A549 (cell line): ENCODE results near the gene CHID1. TPM values are rescaled to one million over a fixed set of nuclear protein-coding genes. Genes with fewer than 3 reads are reported as not detected.
A peak's percentile ranks its signal among the peaks of the same experiment; 100 is the strongest.

Experiments used
- ATAC-seq, 2 experiments: fragments of 200-7000 bp in 1 of 2; fragments of >200 bp in 1 of 2; cut with Nextera tagmentation in 1 of 2; cut with Tn5 transposase in 1 of 2; 3 replicates each; pipeline versions ENCODE4 v1.8.0 to v1.9.1; 2018 to 2020; ENCODE audit warnings: mild to moderate bottlenecking in 1 of 2, moderate library complexity in 1 of 2
- CTCF ChIA-PET: fragments of 300-600 bp; sonication (Branson Sonifier 250); formaldehyde crosslinking; extraction: SDS; loops from one replicate; lab custom pipeline; 2021; ENCODE audit warnings: antibody characterized with exemption, inconsistent platforms; lab: Yijun Ruan, JAX
- POLR2A ChIA-PET: fragments of 350-600 bp; formaldehyde crosslinking; extraction: SDS; loops from one replicate; lab custom pipeline; 2021; ENCODE audit warnings: antibody characterized with exemption, inconsistent platforms; lab: Yijun Ruan, JAX
- DNase-seq, 2 experiments: peaks; one replicate each; pipeline versions ENCODE4 v3.0.0 to v3.0.0-alpha.2; 2011 to 2016; ENCODE audit warnings: low read depth in 1 of 2, low spot score in 1 of 2
- FAIRE-seq: peaks from 2 replicates; lab custom pipeline; 2011; peaks lifted over from hg19 to GRCh38; lab: Jason Lieb, UNC
- H3K27ac ChIP-seq, 2 experiments: fragments of >200 bp; sonication (Bioruptor Twin); formaldehyde crosslinking; 3 replicates each; pipeline ENCODE4 v1.5.1; 2016 to 2017
- H3K4me1 ChIP-seq: fragments of >200 bp; sonication (Bioruptor Twin); formaldehyde crosslinking; 3 replicates; pipeline ENCODE4 v1.6.1; 2016
- H3K4me2 ChIP-seq: fragments of >200 bp; sonication (Bioruptor Twin); formaldehyde crosslinking; 3 replicates; pipeline ENCODE4 v1.6.1; 2016
- H3K4me3 ChIP-seq: fragments of >200 bp; sonication (Bioruptor Twin); formaldehyde crosslinking; 3 replicates; pipeline ENCODE4 v1.5.1; 2016
- H3K9me3 ChIP-seq: fragments of >200 bp; sonication (Bioruptor Twin); formaldehyde crosslinking; 3 replicates; pipeline ENCODE4 v1.6.1; 2016
- BCL3 ChIP-seq: fragments of >200 bp; sonication (Bioruptor Twin); formaldehyde crosslinking; IDR thresholded peaks from 3 replicates; pipeline ENCODE4 v1.6.1; 2016
- CEBPB ChIP-seq, 2 experiments: fragments of >200 bp in 1 of 2; sonication (Bioruptor Twin) in 1 of 2; formaldehyde crosslinking in 1 of 2; IDR thresholded peaks; 2 replicates each; pipeline ENCODE4 v1.6.1; 2012 to 2016
- E2F6 ChIP-seq: IDR thresholded peaks from 2 replicates; pipeline ENCODE4 v1.6.1; 2012; ENCODE audit warnings: low read depth, borderline replicate concordance
- EHF ChIP-seq: fragments of 250-450 bp; sonication (Bioruptor Pico); IDR thresholded peaks from 2 replicates; pipeline ENCODE4 v1.5.0; 2020; ENCODE audit warnings: mild to moderate bottlenecking
- EHMT2 ChIP-seq: fragments of 200-600 bp; sonication (generic); IDR thresholded peaks from 2 replicates; pipeline ENCODE4 v1.6.1; 2016; ENCODE audit warnings: antibody characterized with exemption, low read depth, mild to moderate bottlenecking, moderate library complexity
- ESRRA ChIP-seq: fragments of 150-350 bp; IDR thresholded peaks from 2 replicates; pipeline ENCODE4 v1.6.1; 2014; ENCODE audit warnings: mild to moderate bottlenecking, low read length, borderline replicate concordance
- FOSB ChIP-seq: fragments of 250-450 bp; sonication (Bioruptor Pico); IDR thresholded peaks from 2 replicates; pipeline ENCODE4 v1.5.0; 2020; ENCODE audit warnings: mild to moderate bottlenecking, moderate library complexity
- FOSL2 ChIP-seq, 2 experiments: fragments of 450-650 bp in 1 of 2; fragments of >200 bp in 1 of 2; sonication (Bioruptor Twin) in 1 of 2; formaldehyde crosslinking; IDR thresholded peaks; 2 replicates each; pipeline versions ENCODE4 v1.5.0 to v1.6.1; 2016 to 2020; ENCODE audit warnings: mild to moderate bottlenecking in 1 of 2, moderate library complexity in 1 of 2
- HOXB13 ChIP-seq: fragments of 250-450 bp; sonication (Bioruptor Pico); IDR thresholded peaks from 2 replicates; pipeline ENCODE4 v1.5.0; 2020; ENCODE audit warnings: low read depth, mild to moderate bottlenecking, moderate library complexity
- HOXB5 ChIP-seq: fragments of 250-450 bp; sonication (Bioruptor Pico); IDR thresholded peaks from 2 replicates; pipeline ENCODE4 v1.5.0; 2020; ENCODE audit warnings: mild to moderate bottlenecking, moderate library complexity
- JUN ChIP-seq, 2 experiments: fragments of >200 bp; sonication (Bioruptor Twin); formaldehyde crosslinking; IDR thresholded peaks; 2 replicates in 1 of 2; 3 replicates in 1 of 2; pipeline ENCODE4 v1.6.1; 2016 to 2017
- KDM1A ChIP-seq: fragments of 200-600 bp; sonication (generic); IDR thresholded peaks from 2 replicates; pipeline ENCODE4 v1.6.1; 2016; ENCODE audit warnings: low read depth, mild to moderate bottlenecking
- MAFK ChIP-seq: fragments of 450-650 bp; IDR thresholded peaks from 2 replicates; pipeline ENCODE4 v1.6.1; 2014; ENCODE audit not compliant: partially characterized antibody
- MAX ChIP-seq: IDR thresholded peaks from 2 replicates; pipeline ENCODE4 v1.6.1; 2012
- MAZ ChIP-seq: fragments of 150-350 bp; IDR thresholded peaks from 2 replicates; pipeline ENCODE4 v1.6.1; 2014; ENCODE audit warnings: antibody characterized with exemption, low read depth, low read length, borderline replicate concordance
- MYC ChIP-seq: IDR thresholded peaks from 2 replicates; pipeline ENCODE4 v1.6.1; 2012; ENCODE audit warnings: mild to moderate bottlenecking, inconsistent platforms, low read length, improper control_type of control experiment, borderline replicate concordance
- NR3C1 ChIP-seq: fragments of >200 bp; sonication (Bioruptor Twin); formaldehyde crosslinking; IDR thresholded peaks from 3 replicates; pipeline ENCODE4 v1.6.1; 2017
- POLR2AphosphoS2 ChIP-seq: conservative IDR thresholded peaks from 2 replicates; pipeline ENCODE4 v1.6.1; 2012; ENCODE audit warnings: low read length, improper control_type of control experiment, inconsistent platforms
- RARB ChIP-seq: fragments of 250-450 bp; sonication (Bioruptor Pico); IDR thresholded peaks from 2 replicates; pipeline ENCODE4 v1.8.0; 2021; ENCODE audit warnings: mild to moderate bottlenecking, moderate library complexity
- REST ChIP-seq: fragments of 200-600 bp; sonication (generic); IDR thresholded peaks from 2 replicates; pipeline ENCODE4 v1.6.1; 2016; ENCODE audit warnings: antibody characterized with exemption, mild to moderate bottlenecking, moderate library complexity
- RNF2 ChIP-seq: fragments of 200-600 bp; sonication (generic); IDR thresholded peaks from 2 replicates; pipeline ENCODE4 v1.6.1; 2016; ENCODE audit warnings: low read depth, mild to moderate bottlenecking, antibody characterized with exemption, moderate library complexity, borderline replicate concordance
- SMC3 ChIP-seq: fragments of >200 bp; sonication (Bioruptor Twin); formaldehyde crosslinking; IDR thresholded peaks from 3 replicates; pipeline ENCODE4 v1.6.1; 2018; ENCODE audit warnings: inconsistent platforms
- SREBF2 ChIP-seq: fragments of 450-650 bp; IDR thresholded peaks from 2 replicates; pipeline ENCODE4 v1.6.1; 2014; ENCODE audit warnings: mild to moderate bottlenecking, moderate library complexity
- TFCP2L1 ChIP-seq: fragments of 250-450 bp; sonication (Bioruptor Pico); IDR thresholded peaks from 2 replicates; pipeline ENCODE4 v1.5.0; 2021; ENCODE audit warnings: mild to moderate bottlenecking
- TP53 ChIP-seq: fragments of 250-450 bp; sonication (Bioruptor Pico); IDR thresholded peaks from 2 replicates; pipeline ENCODE4 v1.5.0; 2021; ENCODE audit warnings: mild to moderate bottlenecking, moderate library complexity
- WGBS: methylation state at CpG from one replicate; pipeline ENCODE4 v1.1.6; 2017; ENCODE audit errors: missing lambda C conversion rate; 5-methylcytosine and 5-hydroxymethylcytosine counted together
- polyA plus RNA-seq, 4 experiments: library from polyadenylated mRNA; depleted of rRNA in 3 of 4; stranded (reverse); fragments of >200 nt; fragmentation: RNase III in 1 of 4; extraction: RNeasy Plus Mini Kit Qiagen cat#74134 plus additional on column Dnase treatment in 1 of 4; gene quantifications; 2 replicates in 3 of 4; 3 replicates in 1 of 4; pipeline ENCODE4 v1.2.3, GENCODE V29; 2011 to 2017

The CHID1 gene
- polyA plus RNA-seq, 2 of the 4 experiments (the other 2 are of a cell fraction) = 53.8 to 70.6 TPM

- peak; percentile 37; the same call in 1 of the 2 replicates for TF ChIP-seq E2F6
- TF ChIP-seq SMC3 = no peak
- peak; percentile 42 for TF ChIP-seq FOSB
- no peak for TF ChIP-seq EHF (CRISPR knock-in tag)
- TF ChIP-seq RARB (CRISPR knock-in tag) = peak; percentile 72; the same call in 1 of the 2 replicates
- 0 out of 3 replicates have a peak, but pooled peaks have one; percentile 39 for TF ChIP-seq BCL3
- no peak; the same call in 1 of the 2 replicates for TF ChIP-seq POLR2AphosphoS2
- peak; percentile 73 for TF ChIP-seq MAX
- no peak for TF ChIP-seq NR3C1
- TF ChIP-seq EHMT2 = no peak
- peak in 1 of 2 experiments; percentile 30; a peak in 1 of 4 replicates for TF ChIP-seq CEBPB (IDR thresholded peaks at IDR 0.05)
- 0 out of 2 replicates have a peak, but pooled peaks have one; percentile 39 for TF ChIP-seq TP53
- TF ChIP-seq FOSL2 (IDR thresholded peaks at IDR 0.05) = peak; percentile 55; the same call in 1 of the 2 replicates
- TF ChIP-seq FOSL2 (CRISPR knock-in tag; IDR thresholded peaks at IDR 0.05) = peak; percentile 96
- TF ChIP-seq ESRRA = no peak
- peak; percentile 71; the same call in 1 of the 2 replicates for TF ChIP-seq HOXB13 (CRISPR knock-in tag)
- TF ChIP-seq MAZ = 0 out of 2 replicates have a peak, but pooled peaks have one; percentile 39
- TF ChIP-seq KDM1A = no peak
- TF ChIP-seq HOXB5 (CRISPR knock-in tag) = peak; percentile 55; the same call in 1 of the 2 replicates
- peak; percentile 14; the same call in 1 of the 2 replicates for TF ChIP-seq REST
These were observed 76.0 kb downstream of the CHID1 start (continued) for GRCh38 chr11:834371-835316.

- CTCF ChIA-PET = interaction anchor here (0.8 to 2.4 kb wide), 4 partner anchors 9 to 18 kb away, joined by 3 to 10 read pairs (median 6); partner anchors contain the start of gene PNPLA2
These were observed 76.7 kb downstream of the CHID1 start for GRCh38 chr11:833849-834311.

More at GRCh38 chr11:833849-834311, 76.7 kb downstream of the CHID1 start:
- FAIRE-seq (no peak), DNase-seq (peak in 1 of 2 experiments; percentile 75), ATAC-seq (peak in 1 of 2 experiments; percentile 0; a peak in 3 of 6 replicates)
- peak overlapping the region; percentile 88 for H3K4me2 ChIP-seq
- peak overlapping the region; percentile 98 to 100 for H3K27ac ChIP-seq
- POLR2A ChIA-PET = interaction anchor here (0.7 to 5.1 kb wide), 6 partner anchors 9 to 25 kb away, joined by 3 to 52 read pairs (median 12); partner anchors contain the start of genes PNPLA2, POLR2L, RPLP2 and TSPAN4
- peaks cover 64% of the 10 kb centered on the region for H3K4me1 ChIP-seq
- peak overlapping the region; percentile 86 for H3K4me3 ChIP-seq
- H3K9me3 ChIP-seq = no peaks in the 10 kb centered on the region
- peak; percentile 77; the same call in 1 of the 2 replicates for TF ChIP-seq TP53
- no peak for TF ChIP-seq REST
- peak; percentile 34; the same call in 1 of the 2 replicates for TF ChIP-seq EHF (CRISPR knock-in tag)
- peak in 1 of 2 experiments; percentile 4; a peak in 2 of 5 replicates for TF ChIP-seq JUN (IDR thresholded peaks at IDR 0.05)
- no peak for TF ChIP-seq MYC
- 0 out of 2 replicates have a peak, but pooled peaks have one; percentile 25 for TF ChIP-seq TFCP2L1 (CRISPR knock-in tag)
- TF ChIP-seq RNF2 = no peak
- TF ChIP-seq SREBF2 = no peak
- peak; percentile 36; the same call in 1 of the 2 replicates for TF ChIP-seq MAX
- peak; percentile 12 for TF ChIP-seq MAFK
- WGBS = 3% methylated on average over 8 of the region's 9 CpGs
